Psoas muscle (tissue), 8 donors: ENCODE results near the gene CFAP74. TPM values are rescaled to one million over a fixed set of nuclear protein-coding genes. Genes with fewer than 3 reads are reported as not detected.

ENCODE experiments used
- ATAC-seq, 4 donors: fragments of 200-7000 bp; cut with Tn5 transposase; one replicate each; pipeline ENCODE4 v1.9.1; 2020; ENCODE audit warnings: moderate library complexity in 3 of 4, mild to moderate bottlenecking in 2 of 4
- DNase-seq, 2 donors: peaks; one replicate each; pipeline ENCODE4 v3.0.0-alpha.2; 2020
- H3K27ac ChIP-seq: fragments of 200-600 bp; one replicate; pipeline ENCODE4 v1.8.0; 2022
- H3K27me3 ChIP-seq, 3 donors: fragments of 200-600 bp in 1 of 3; one replicate each; pipeline versions ENCODE4 v1.6.1 to v1.8.0; 2013 to 2022; ENCODE audit warnings: low read length in 2 of 3, mild to moderate bottlenecking in 2 of 3, moderate library complexity in 1 of 3; ENCODE audit not compliant: insufficient read depth in 3 of 3
- H3K36me3 ChIP-seq, 2 donors: fragments of 200-600 bp in 1 of 2; one replicate each; pipeline versions ENCODE4 v1.6.1 to v1.8.0; 2013 to 2022; ENCODE audit warnings: low read depth in 1 of 2, mild to moderate bottlenecking in 1 of 2, moderate library complexity in 1 of 2; ENCODE audit not compliant: insufficient read depth in 1 of 2
- H3K4me1 ChIP-seq: fragments of 200-600 bp; one replicate; pipeline ENCODE4 v1.8.0; 2022
- H3K4me3 ChIP-seq: fragments of 200-600 bp; one replicate; pipeline ENCODE4 v1.8.0; 2022; ENCODE audit warnings: mild to moderate bottlenecking
- H3K9me3 ChIP-seq: fragments of 200-600 bp; one replicate; pipeline ENCODE4 v1.8.0; 2022
- CTCF ChIP-seq: fragments of 200-600 bp; IDR thresholded peaks from one replicate; pipeline ENCODE4 v1.8.0; 2022; ENCODE audit warnings: antibody characterized with exemption
- WGBS, 3 donors: extraction: QIAGEN DNeasy Blood & Tissue Kit; methylation state at CpG; one replicate each; pipeline versions ENCODE4 v1.1.6 to v1.1.7; 2013; 5-methylcytosine and 5-hydroxymethylcytosine counted together
- intact Hi-C, 2 donors: fragments of 100-400 bp; cut with DNase I; formaldehyde crosslinking; loops; one replicate each; pipeline versions ENCODE4 v1.11.0 to v1.14.2; 2022
- polyA plus RNA-seq, 3 donors: library from polyadenylated mRNA; stranded (reverse); fragments of 200-250 nt; gene quantifications; one replicate each; pipeline ENCODE4 v1.2.3, GENCODE V29; 2013
- total RNA-seq, 4 donors: library from RNA; stranded (reverse); fragmentation: NEBNext Ultra II Directional in 2 of 4; extraction: Animal tissue kit (Norgen Biotek cat#: 25700) in 2 of 4; gene quantifications; one replicate each; pipeline versions ENCODE4 v1.2.1 to v1.2.4, GENCODE V29; 2021 to 2023
- donor health status: healthy with polysubstance abuse.
- donor health status: DM: no; HTN: no; CAD: no; lungs with moderate emphysema.
- donor health status: Bipolar disorder and iron deficiency.
- donor health status: healthy.
- donor health status: DM: yes; HTN: yes; CAD: no.
- donor health status: DM: no; HTN: no; CAD: no.
- donor health status: DM: no; HTN: no; CAD: no.
- donor health status: DM: yes; HTN: yes; CAD: no.

Gene CFAP74
- total and polyA plus RNA-seq, 7 donors: 0.01 to 0.05 TPM; not detected in 5

DNA sequence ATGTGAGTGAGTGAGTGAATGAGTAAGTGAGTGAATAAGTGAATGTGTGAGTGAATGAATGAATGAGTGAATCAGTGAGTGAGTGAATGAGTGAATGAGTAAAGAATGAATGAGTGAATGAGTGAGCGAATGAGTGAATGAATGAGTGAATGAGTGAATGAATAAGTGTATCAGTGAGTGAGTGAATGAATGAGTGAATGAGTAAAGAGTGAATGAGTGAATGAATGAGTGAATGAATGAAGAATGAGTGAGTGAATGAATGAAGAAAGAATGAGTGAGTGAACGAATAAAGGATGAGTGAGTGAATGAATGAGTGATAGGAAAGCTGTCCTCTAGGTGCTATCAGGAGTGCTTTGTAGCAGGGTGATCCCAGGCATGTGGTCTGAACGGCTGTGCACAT, 35.7 kb downstream of the CFAP74 start:
- no peak overlapping the region for H3K27ac ChIP-seq
- no peak for TF ChIP-seq CTCF
- H3K9me3 ChIP-seq: no peaks in the 10 kb centered on the region
- intact Hi-C loops: no loop called here
- H3K4me1 ChIP-seq: no peaks in the 10 kb centered on the region
- DNase-seq: no peak
- 68 to 84% (median 70%) methylated on average over 3 of the region's 3 CpGs for WGBS, 3 donors
- H3K36me3 ChIP-seq: no peaks in the 10 kb centered on the region
- H3K27me3 ChIP-seq: peaks cover 0 to 71% (median 7%) of the 10 kb centered on the region in 3 donors
- no peak overlapping the region for H3K4me3 ChIP-seq
- no peak for ATAC-seq

DNA sequence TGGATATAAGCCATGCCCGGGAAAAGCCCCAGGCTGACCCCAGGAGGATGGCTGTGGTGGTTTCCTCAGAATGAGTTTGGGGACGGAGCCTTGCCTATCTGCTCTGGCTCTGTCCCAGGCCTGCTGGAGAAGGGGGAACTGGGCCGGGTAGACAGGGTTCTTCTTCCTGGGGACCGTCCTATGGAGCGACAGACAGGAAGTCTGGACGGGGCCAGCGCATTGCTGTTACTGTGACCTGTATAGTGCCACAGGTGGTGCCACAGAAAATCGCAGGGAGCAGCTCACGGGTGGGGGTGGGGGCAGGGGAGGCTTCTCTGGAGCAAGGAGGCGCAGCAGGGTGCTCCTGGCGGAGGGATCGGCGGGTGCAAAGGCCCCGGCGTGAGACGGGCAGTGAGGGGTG, 36.4 kb downstream of the CFAP74 start:
- no peak for TF ChIP-seq CTCF

DNA sequence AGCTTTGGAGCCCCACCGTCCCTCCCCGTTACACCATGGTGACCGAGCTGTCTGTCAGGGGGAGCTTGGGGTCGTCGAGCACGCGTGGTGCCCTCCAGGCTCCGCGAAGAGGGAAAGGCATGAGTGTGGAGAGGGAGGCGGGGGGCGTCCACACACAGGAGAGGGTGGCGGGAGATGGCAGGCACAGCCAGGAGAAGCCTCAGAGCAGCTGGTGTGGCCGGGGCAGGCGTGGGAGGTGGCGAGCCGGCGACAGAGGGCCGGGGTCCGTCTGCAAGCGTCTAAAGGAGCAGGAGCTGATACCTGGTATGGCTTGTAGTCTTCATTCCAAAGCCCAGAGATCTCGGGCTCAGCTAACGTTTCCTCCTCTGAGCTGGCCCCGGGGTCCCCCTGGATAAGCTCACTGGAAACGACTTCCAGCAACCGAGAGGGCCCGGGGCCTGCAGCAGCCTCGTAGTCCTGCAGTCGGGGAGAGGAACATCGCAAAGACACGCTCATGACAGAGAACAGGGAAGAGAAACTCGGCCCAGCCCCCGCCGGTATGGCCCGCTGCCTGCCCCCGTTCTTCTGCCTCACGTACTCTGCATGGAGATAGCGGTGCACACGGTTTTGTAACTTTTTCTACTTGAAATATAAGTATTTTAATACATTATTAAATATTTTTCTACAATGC, 37.4 kb downstream of the CFAP74 start:
- ATAC-seq: no peak
- Histone ChIP-seq H3K36me3 (no peaks in the 10 kb centered on the region), H3K4me1 (no peaks in the 10 kb centered on the region), H3K9me3 (no peaks in the 10 kb centered on the region), H3K4me3 (no peak overlapping the region), H3K27me3 (peaks cover 0 to 72% (median 14%) of the 10 kb centered on the region in 3 donors), H3K27ac (no peak overlapping the region)
- 35 to 45% (median 42%) methylated on average over 32 to 38 of the region's 38 CpGs for WGBS, 3 donors
- intact Hi-C loops: no loop called here
- no peak for DNase-seq
- no peak for TF ChIP-seq CTCF

More for the DNA sequence above, 36.4 kb downstream of the CFAP74 start:
- Histone ChIP-seq H3K4me3 (no peak overlapping the region), H3K36me3 (no peaks in the 10 kb centered on the region), H3K27me3 (peaks cover 0 to 72% (median 8%) of the 10 kb centered on the region in 3 donors), H3K27ac (no peak overlapping the region), H3K9me3 (no peaks in the 10 kb centered on the region), H3K4me1 (no peaks in the 10 kb centered on the region)
- WGBS, 3 donors: 71 to 77% (median 76%) methylated on average over 12 to 16 of the region's 16 CpGs
- ATAC-seq (no peak), DNase-seq (no peak)
- intact Hi-C loops: no loop called here

GRCh38 chr1:1965546-1965945, 38.0 kb downstream of the CFAP74 start:
- no peak overlapping the region for H3K27ac ChIP-seq
- no peak for TF ChIP-seq CTCF
- ATAC-seq: no peak
- no peaks in the 10 kb centered on the region for H3K4me1 ChIP-seq
- no peaks in the 10 kb centered on the region for H3K9me3 ChIP-seq
- 32 to 49% (median 44%) methylated on average over 10 of the region's 10 CpGs for WGBS, 3 donors
- peaks cover 0 to 78% (median 14%) of the 10 kb centered on the region in 3 donors for H3K27me3 ChIP-seq
- intact Hi-C loops: no loop called here
- no peaks in the 10 kb centered on the region for H3K36me3 ChIP-seq
- H3K4me3 ChIP-seq: no peak overlapping the region
- no peak for DNase-seq

DNA sequence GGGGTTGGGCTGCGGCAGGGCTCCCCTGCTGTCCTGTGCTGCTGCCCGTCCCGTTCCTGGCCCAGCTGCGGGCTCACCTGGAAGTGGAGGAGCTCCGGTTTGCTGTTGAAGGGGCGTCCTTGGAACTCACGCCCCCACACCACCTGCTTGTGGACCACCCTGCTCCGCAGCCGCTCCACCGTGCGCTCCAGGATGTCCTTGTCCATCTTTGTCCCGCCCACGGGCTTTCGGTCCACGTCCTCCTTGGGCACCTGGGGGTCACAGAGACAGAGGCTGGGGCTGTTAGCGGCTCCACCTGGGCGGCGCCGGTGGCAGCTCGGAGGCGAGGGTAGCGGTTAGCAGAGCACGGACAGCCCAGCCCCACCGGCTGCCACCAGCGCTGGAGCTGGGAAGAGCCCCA, 38.8 kb downstream of the CFAP74 start:
- peaks cover 0 to 86% (median 14%) of the 10 kb centered on the region in 3 donors for H3K27me3 ChIP-seq
- no peak for TF ChIP-seq CTCF
- DNase-seq: no peak

More for the DNA sequence above, 38.8 kb downstream of the CFAP74 start:
- no peaks in the 10 kb centered on the region for H3K9me3 ChIP-seq
- 71 to 73% (median 72%) methylated on average over 25 of the region's 25 CpGs for WGBS, 3 donors
- no peak overlapping the region for H3K27ac ChIP-seq
- no peaks in the 10 kb centered on the region for H3K4me1 ChIP-seq
- no peaks in the 10 kb centered on the region for H3K36me3 ChIP-seq
- intact Hi-C loops: loop anchor here in 1 of 2 donors (5.0 kb wide), 1 partner anchor 82 kb away; no protein-coding TSS in a partner anchor
- H3K4me3 ChIP-seq: no peak overlapping the region
- ATAC-seq: no peak
